CD4-positive, alpha-beta T cell treated with Interleukin-10 for 1 hour (primary cell): ENCODE data around the gene RNF150.
"Not testable (repeated sequence)": the region's sequence is repeated elsewhere in the genome, so short reads cannot be mapped to it uniquely, and the experiment has no call there.

Experiments used
- DNase-seq: peaks from one replicate; pipeline ENCODE4 v3.0.0-alpha.2; 2020

Gene RNF150

DNA sequence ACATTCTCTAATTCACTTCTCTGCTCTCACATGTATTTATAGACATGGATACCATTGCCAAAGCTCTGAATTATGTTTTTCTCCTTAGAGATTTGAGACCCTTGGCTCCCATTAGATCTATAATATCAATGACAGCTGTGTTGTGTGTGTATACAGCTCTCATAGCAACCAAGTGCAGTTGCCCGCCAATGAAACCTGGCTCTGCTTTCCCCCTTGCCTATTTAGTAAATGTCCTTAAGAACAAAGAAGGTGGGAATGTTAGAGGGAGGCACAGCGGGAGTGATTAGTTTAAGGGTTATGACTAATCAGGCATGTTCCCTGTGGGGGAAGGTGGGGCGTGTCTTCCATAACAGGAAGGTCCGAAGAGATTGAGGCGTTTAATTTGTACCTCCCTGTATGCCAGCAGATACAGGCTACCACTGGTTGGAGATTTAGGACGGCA lies 276.6 kb downstream of the RNF150 start:
- DNase-seq: no peak

DNA sequence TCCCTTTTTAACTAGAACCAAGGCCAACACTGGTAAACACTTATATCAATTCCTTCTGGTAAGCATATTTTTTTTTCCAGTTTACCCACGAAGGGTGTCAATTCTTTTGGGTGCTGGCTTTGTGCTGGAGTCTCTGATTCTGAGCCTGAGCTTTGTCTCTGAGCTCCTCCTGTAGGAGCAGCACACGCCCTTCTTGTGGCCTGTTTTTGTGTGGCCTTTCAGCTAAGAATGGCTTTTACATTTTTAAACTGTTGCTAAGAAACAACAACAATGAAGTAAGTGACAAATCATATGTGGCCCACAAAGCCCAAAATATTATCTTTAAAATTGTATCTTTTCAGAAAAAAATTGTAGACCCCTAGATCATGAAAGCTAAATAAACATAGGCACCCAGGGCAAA lies 279.1 kb downstream of the RNF150 start:
- DNase-seq: no peak

DNA sequence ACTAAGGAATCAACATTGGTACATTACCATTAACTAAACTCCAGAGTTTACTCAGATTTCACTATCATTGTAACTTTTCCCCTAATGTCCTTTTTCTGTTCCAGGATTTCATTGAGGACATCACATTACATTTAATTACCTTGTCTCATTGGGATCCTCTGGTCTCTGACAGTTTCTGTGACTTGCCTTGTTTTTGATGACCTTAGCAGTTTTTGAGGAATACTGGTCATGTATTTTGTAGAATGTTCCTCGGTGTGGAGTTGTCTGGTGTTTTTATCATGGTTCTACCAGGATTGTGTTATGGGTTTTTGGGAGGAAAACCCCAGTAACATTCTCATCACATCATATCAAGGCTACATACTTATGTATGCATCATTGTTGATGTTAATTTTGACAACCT lies 281.5 kb downstream of the RNF150 start:
- no peak for DNase-seq

DNA sequence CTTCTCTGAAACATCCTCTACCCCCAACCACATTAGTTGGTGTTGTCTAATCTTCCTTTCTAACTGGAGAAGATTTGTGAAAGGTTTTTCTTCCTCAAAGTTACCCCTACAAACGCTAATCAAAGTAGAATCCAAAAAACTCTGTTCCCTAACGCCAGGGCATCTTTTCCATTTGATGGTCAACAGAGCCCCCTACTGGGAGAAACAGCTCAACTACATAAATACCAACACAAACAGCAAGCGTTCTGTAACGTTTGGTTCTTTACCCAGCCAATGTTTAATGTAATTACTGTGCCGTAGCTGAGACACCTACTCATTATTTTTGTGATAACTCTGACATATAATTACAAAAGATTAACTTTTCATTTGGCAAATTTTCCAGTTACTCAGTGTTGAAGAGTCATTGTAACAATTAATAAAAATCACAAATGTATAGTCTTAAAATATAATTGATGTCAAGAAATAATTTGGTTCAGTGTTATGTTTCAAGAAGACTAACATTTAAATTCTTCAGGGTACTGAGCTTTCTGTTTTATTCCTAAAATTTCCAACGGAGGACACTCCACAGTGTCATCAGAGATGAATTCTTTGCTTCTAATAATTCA lies 282.1 kb downstream of the RNF150 start:
- DNase-seq: peak; percentile 34

DNA sequence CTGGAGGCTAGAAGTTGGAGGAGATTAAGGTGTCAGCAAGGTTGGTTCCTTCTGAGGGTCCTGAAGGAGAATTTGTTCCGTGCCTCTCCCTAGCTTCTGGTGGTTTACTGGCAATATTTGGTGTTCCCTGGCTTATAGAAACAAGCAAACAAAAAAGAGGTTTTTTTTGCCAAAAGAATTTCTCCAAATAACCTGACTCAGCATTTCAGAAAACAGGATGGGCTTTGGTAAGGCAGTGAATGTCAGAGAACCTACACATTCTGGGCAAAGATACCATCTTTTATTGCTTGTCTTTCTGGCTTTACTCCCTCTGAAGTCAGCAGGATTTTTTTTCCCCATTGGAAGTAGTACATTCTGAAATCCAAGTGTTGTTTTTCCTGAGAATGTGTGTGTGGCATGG lies 283.7 kb downstream of the RNF150 start:
- DNase-seq: no peak

DNA sequence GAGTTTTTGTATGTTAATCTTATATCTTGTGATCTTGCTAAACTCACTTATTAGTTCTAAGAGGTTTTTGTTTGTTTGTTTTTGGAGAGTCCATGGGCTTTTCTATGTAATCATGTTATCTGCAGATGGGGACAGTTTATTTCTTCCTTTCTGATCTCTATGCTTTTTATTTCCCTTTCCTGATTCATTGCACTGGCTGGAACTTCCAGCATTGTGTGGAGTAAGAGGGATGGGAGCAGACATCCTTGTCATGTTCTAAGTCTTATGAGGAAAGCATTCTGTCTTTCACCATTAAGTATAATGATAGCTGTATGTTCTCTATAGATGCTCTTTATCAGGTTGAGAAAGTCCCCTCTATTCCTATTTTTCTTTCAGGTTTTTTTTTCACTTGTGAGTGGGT lies 286.5 kb downstream of the RNF150 start:
- no peak for DNase-seq

DNA sequence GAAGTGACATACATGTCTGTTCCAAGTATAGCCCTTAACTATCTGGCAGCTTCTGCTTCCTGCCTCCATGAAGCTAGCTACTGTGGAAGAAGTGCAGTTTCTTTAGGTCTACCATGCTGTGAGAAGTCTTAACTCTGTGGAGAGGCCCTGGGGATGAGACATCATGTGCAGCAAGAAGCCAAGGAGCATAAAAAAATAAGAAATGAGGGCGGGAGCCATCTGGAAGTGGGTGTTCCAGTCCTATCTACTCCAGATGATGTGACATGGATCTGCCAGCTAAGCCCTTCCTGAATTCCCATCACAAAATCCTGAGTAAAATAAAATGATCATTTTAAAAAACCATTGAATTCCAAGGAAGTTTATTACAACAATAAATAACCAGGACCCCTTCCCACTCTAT lies 289.2 kb downstream of the RNF150 start:
- DNase-seq: no peak

DNA sequence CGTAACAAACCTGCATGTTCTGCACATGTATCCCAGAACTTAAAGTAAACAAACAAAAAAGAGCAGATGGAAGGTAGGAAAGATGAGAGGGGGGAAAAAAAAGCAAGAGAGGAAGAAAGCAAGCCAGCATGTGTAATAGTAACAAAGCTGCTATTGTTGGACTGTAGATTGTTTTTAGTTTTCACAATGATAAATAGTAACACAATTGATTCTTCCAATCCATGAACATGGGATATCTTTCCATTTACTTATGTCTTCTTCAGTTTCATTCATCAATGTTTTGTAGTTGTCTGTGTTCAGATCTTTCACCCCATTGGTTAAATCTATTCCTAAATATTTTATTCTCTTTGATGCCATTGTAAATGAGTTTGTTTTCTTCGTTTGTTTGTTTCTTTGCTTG lies 292.1 kb downstream of the RNF150 start:
- DNase-seq: no peak

DNA sequence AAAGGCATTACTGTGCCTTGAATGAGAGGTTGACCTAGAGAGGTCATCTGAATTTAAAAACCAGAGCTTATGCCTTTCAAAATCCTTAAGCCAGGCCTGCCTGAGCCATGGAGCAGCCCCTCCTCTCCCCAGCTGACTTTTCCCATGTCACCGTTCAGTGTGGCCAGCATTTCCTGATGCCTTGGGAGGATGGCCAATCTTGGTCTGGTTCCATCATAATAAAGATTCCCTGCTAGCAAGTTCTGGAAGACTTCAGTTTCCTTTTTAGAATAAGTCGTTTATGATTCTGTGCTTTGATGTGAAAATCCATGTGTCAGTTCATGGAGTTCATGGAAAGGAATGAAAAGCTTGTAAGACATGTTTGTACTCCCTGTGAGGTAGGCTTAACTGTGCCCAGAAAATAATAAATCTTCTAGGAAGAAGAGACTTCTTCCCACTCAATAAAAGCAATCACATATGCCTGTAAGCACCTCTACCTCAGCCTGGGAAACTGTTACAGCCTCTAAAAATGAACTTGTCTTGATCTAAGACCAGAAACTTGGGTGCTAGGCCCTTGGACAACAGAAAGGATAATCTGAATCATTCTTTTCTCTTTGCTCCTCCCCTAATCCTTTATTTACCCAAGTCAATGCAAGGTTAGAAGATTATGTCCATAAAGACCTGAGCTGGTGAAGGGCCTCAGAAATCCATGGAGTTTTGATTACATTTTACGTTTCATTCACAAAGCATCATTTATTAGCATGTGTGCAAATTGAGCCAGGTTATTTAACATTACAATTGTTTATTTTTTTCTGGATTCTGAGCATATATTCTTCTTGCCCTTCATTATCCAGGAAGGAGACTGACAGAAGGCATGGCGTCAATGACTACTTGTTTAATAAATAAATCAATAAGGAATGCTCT lies 293.1 kb downstream of the RNF150 start:
- no peak for DNase-seq

DNA sequence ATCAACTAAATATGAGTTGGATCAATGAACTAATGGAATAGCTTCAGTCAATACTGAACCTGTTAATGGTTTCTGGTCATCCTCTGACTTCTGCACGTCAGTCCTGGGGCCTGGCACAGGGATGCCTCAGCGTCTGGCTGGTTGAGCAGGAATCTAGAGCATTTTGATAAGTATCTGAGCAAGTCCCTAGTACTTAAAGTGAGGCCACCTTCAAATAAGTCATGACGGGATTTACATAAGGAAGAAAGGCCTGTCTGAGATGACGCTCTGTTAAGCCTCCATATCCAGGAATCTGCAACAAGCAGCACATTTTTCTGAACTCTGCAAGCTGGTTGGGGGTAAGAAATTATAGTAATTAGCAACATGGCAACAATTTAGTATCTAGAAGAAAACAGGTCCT lies 293.9 kb downstream of the RNF150 start:
- no peak for DNase-seq

DNA sequence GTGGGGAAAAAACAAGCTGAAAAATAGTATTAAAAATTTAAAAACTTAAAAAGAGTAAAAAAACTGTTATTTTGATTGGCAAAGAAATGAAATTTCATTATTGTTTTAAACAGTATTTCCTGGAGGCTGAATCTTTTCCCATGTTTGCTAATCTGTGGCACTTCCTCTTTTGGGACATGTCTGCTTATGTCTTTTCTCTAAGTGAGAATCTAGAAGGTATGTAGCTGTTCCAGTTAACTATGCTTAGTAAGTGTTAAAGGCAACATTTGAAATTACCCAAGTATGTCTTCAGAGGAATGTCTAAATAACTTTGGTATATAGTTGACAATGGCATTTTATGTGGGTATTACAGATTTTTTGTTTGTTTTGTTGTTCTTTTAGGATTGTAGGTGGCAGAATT lies 295.5 kb downstream of the RNF150 start:
- no peak for DNase-seq

DNA sequence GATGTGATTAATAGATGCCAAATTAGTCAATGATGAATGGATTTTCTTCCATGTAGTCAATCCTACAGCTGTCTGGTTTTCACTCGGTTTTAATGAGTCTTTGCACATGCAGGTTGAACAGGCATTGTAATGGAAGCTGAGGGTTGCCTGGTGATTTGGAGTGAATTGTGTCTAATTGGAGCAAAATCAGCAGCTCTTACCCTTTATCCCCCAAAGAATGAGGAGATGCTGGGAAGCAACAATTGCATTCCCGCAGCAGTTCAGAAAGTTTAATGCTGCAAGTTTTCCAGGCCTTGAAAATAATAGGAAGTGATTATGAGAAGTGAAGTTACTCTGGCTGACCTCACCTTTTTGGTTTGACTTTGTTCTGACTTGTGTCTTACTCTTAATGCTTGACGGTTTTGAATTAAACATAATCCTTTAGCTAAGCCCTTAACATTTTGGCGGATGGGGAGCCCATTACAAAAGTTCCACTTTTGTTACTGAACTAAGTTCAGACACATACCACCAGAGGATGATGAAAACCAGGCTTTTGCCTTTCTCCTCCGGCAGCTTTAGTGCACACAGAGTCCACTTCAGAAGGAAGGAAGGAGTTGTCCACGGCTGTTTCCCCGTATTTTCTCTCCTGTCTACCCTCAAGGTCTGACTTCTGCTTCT lies 298.3 kb downstream of the RNF150 start:
- DNase-seq: no peak

DNA sequence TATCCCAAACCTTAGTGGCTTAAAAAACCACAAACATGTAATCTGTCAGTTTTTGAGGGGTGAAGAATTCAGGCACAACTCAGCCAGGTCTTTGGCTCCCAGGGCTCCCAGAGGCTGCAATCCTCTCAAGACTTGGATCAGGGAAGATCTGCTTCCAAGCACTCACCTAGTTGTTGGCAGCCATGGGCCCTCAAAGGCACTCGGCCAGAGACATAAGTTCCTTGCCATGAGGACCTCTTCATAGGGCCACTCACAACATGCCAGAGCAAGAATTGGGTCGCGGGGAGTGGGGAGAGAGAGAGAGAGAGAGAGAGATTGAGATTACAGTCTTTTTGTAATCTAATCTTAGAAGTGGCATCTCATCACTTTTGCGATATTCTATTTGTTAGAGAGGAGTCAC lies 300.0 kb downstream of the RNF150 start:
- DNase-seq: no peak

DNA sequence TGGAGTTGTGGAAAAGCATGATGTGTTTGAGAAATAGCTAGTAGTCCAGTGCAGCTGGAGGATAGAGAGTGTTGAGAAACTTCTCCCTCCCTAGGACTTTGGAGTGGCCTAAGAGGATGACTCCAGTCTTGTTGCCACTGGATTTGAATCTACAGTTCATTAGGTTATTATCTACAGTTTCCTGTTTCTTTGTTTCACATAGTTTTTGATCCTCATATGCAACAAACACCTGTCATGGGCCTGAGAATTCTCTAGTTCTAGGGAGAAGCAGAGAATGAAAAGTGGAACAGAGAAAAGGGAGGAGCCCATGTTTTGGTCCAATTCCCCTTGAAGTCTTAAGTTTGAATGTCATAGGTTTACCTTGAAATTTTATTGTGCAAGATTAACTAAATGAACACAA lies 303.4 kb downstream of the RNF150 start:
- no peak for DNase-seq

DNA sequence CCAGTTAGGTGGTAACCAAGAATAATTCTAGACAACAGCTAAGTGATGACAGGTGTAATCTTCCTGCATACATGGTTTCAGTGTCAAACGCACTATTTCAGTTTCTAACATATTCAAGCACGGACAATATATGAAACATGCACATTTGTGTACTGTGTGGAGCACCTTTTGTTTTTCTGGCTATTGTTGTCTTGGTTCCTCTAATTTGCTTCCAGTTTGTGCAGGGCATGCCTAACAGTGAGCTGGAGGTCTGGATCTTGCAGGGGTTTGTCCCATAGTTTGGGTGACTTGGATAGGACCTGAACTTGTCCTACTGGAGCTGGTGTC lies 306.6 kb downstream of the RNF150 start:
- no peak for DNase-seq

DNA sequence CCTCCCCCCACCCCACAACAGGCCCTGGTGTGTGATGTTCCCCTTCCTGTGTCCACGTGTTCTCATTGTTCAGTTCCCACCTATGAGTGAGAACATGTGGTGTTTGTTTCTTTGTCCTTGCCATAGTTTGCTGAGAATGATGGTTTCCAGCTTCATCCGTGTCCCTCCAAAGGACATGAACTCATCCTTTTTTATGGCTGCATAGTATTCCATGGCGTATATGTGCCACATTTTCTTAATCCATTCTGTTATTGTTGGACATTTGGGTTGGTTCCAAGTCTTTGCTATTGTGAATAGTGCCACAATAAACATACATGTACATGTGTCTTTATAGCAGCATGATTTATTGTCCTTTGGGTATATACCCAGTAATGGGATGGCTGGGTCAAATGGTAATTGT lies 312.7 kb downstream of the RNF150 start:
- DNase-seq: not testable (repeated sequence)

DNA sequence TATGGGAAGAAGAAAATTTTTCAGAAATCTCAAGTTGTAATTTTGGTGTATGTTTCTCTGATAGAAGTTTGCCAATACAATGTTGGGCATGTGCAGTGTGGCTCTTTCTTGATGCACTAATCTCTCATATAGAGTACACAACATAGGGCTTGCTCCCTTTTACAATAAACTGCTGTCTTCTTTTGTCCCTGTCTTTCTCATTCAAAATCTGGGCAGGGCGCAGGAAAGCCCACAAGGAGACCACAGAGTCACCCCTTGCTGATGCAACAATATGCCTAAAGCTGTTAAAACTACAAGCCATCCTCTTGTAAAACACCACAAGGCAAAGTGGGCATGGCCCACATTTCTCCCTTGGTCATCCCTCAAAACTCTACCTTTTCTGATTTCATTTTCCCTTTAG lies 313.7 kb downstream of the RNF150 start:
- no peak for DNase-seq

DNA sequence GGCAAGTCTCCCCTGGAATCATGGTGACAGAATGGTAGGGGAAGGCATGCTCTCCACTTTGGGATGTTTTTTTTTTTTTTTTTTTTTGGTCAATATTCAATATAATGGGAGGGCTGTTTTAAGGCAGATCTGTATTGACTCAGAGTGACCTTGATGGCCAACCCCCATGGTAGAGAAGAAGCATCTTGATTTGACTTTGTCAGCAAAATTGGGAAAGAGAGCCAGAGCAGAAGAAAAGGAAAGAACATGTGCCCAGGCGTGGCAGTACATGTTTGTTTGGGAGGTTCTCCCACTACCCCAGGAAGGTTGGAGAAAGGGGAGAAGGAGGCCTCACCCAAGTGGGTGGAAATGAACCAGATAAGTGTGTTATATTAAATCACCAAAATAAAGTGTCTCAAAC lies 314.8 kb downstream of the RNF150 start:
- no peak for DNase-seq

DNA sequence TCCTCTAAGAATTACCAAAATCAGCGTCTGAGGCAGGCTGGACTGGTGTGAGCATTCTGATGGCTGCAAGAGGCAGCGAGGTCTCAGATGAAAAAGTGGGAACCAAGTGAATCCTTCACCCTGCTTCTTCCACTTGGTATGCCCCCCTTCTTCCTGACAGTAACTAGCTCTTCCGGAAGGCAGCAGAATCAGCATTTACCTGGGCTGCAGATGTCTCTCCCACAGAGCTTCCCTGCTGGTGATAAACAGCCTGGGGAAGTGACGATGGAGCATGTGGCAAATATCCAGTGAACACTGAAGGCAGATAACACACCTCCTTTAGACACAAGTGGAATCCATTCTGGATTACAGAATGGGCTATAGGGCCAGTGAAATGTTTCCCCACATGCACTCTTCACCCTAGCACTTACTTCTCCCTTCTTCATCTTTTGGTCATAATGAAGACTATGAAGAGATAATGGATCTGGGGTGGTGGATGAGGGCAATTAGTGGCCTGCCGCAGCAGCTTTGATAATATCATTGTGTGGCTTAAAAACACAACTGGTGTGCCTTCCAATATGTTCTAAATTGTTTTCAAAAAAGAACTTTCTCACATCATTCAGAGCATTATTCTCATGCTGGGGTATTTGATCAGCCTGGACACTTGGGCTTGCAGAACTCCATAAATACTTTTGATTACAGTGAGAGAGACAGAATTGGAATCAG lies 316.3 kb downstream of the RNF150 start:
- no peak for DNase-seq

DNA sequence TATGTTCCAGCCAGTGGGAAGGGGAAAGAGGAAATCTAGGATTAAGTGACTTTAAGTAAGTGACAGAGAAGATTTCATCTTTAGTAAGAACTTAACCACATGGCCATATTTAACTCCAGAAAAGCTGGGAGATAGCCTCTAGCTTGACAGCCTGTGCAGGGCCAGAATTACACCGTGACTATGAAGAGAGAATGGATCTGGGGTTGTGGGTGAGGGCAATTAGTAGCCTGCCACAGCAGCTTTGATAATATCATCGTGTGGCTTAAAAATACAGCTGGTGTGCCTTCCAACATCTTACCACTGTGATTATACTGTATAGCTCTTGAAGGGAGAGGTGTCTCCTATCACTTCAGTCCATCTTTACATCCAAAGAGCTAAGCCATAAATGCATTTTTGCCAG lies 319.5 kb downstream of the RNF150 start:
- no peak for DNase-seq

DNA sequence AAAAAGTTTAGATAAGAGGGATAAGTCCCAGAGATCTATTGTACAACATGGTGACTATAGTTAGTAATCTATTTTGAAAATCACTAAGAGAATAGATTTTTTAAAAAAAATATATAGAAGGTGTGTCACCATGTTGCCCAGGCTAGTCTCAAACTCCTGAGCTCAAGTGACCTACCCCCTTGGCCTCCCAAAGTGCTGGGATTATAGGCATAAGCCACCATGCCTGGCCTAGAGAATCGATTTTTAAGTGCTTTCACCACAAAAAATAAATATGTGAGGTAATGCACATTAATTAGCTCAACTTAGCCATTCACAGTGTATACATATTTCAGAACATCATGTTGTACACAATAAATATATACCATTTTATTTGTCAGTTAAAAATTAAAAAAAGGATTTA lies 320.4 kb downstream of the RNF150 start:
- no peak for DNase-seq

DNA sequence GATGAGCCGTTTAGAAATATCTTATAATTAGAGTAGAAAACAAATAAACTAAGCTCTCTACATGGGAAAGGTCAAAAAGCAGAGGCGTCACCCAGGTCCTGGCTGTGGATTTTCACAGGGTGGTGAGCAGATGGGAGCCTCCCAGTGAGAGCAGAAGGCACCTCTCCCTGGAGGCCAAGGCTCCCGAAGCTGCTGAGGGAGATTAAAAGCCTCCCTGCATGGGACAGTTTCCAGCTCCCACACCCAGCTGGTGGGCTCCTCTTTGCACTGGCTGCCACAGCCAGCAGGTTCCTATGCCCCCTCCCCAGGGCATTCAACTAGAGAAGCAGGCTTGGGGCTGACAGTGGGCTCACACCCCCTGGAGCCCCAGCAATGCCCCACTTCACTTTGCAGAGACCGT lies 321.8 kb downstream of the RNF150 start:
- DNase-seq: no peak

DNA sequence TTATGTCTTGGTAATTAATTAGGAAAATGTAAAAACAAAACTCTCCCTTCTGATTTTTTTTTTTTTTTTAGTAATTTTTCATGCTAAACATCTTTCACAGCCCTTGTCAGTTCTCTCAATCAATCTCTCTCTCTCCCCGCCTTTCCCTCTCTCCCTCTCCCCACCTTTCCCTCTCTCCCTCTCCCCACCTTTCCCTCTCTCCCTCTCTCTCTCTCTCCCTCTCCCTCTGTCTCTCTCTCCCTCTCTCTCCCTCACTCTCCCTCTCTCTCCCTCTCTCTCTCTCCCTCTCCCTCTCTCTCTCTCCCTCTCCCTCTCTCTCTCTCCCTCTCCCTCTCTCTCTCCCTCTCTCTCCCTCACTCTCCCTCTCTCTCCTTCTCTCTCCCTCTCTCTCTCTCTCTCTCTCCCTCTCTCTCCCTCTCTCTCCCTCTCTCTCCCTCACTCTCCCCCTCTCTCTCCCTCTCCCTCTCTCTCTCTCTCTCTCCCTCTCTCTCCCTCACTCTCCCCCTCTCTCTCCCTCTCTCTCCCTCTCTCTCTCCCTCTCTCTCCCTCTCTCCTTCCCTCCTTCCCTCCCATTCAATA lies 322.6 kb downstream of the RNF150 start:
- not testable (repeated sequence) for DNase-seq
